Epidermal melanocyte (primary cell): ENCODE results near the gene APH1B.

Experiments
- DNase-seq: peaks from one replicate; pipeline ENCODE4 v3.0.0; 2011; ENCODE audit warnings: low spot score; ENCODE audit not compliant: insufficient read length

Gene APH1B

DNA sequence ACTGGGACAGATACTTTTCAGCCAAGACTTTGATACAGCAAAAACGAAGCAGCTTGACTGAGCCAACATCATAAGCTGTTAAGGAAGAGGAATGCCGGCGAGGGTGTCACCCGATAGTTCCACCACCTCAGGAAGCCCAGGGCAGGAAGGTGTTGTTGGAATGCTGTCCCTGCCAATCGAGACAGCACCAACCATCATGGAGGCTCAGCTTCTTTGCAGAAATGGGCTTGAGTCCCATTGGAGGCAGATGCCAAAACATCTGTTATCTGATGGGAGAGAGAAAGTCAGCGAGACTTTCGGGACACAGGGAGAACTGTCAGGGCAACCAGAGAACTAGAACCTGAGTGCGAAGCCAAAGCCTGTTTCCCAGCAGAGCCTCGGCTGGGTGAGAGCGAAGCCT is 53.5 kb downstream of the APH1B start:
- no peak for DNase-seq

DNA sequence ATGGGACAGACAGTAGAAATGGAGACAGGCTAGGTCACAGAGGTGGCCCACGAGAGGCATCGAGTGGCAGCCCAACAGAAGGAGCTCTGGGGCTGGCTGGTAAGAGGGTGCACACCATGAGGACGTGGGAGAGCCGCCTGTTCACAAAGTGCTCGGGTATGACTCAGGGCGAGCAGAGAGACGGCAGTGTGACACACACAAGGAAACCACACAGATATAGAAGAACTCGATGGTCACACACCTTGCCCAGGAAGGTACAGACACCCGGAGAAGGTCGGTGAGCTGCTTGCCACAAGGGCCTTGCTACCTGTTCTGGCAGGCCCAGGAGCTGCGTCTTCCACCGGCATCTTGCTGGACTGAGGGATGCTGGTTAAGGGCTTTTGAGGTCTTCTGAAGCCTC is 54.1 kb downstream of the APH1B start:
- DNase-seq: no peak

- peak; percentile 37 for DNase-seq
Observed at GRCh38 chr15:63332367-63333124, 55.1 kb downstream of the APH1B start.

- DNase-seq: no peak
Observed at GRCh38 chr15:63334821-63335220, 57.4 kb downstream of the APH1B start.

- DNase-seq: no peak
Observed at GRCh38 chr15:63335543-63336240, 58.3 kb downstream of the APH1B start.

- DNase-seq: no peak
Observed at GRCh38 chr15:63337046-63337445, 59.6 kb downstream of the APH1B start.

DNA sequence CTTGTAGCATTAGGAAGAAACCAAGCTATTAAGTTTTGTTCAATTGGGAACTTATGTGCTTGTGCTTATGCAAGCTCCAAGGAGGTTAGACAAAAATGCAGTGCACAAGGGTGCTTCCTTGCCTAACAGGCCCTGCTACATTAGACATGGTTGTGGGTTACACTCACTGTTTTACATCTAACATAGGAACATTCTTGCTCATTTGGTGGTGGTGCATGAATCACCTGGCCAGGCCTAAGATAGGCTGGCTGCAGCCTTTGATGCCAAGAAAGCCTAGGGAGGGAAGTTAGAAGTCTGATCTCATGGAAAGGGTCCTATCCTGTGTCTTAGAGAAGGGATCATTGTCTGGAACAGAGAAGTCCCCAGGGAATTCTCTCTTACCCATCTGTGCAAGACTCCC is 60.8 kb downstream of the APH1B start:
- DNase-seq: no peak

DNA sequence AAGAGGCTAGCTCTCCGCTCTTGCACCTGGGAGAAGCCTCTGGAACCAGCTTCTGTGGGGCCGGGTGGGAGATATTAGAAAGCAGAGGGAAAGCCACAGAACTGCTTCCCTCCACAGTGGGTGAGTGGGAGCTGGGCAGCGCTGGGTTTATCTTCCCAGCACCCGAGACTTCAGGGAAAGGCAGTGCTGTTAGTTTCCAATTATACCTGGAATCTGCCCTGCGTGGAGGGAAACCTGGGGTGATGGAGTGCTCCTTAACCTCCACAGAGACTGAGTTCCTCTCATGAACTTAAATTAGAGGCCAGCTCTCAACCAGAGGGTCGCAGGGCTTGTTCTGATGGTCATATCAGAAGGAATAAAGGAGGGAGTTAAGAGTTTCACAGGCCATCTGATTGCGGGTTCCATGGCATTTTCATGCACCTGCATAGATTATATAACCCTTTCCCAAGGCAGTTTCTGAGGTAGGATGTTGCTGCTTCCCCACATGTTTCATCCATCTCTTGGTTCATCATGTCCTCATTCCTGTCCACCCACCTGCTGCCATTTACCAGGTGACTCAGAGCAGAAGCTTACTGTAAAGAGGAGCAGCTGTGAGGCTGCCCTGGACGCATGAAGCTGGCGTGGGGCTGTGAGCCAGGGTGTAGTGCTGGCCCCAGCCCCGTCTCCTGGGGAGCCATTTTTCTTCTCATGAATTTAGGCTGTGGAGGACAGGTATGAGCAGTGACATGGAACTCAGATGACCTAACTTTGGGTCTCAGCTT is 61.8 kb downstream of the APH1B start:
- no peak for DNase-seq

- no peak for DNase-seq
Observed at GRCh38 chr15:63339836-63340235, 62.4 kb downstream of the APH1B start.

GRCh38 chr15:63340353-63340752 is 62.9 kb downstream of the APH1B start:
- DNase-seq: no peak

GRCh38 chr15:63340878-63341277 is 63.5 kb downstream of the APH1B start:
- DNase-seq: no peak

DNA sequence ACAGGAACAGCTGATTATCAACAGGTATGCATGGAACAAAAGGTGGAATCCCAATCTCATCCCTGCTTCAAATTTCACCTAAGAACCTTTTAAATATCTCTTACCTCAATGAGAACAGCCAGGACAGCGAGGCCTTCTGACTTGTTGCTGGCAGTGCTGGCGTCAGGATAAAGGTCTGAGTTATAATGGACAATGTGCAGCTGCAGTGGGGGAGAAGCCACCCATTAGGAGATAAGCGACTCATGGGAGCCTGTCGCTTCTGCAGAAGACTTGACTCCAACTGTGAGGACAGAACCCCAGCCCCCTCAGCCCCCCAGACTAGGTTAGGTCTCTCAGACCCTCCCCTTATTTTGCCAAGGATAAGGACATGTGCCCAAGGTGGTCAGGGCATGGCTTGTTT is 64.5 kb downstream of the APH1B start:
- DNase-seq: no peak

GRCh38 chr15:63342996-63343562 is 65.7 kb downstream of the APH1B start:
- peak; percentile 58 for DNase-seq

DNA sequence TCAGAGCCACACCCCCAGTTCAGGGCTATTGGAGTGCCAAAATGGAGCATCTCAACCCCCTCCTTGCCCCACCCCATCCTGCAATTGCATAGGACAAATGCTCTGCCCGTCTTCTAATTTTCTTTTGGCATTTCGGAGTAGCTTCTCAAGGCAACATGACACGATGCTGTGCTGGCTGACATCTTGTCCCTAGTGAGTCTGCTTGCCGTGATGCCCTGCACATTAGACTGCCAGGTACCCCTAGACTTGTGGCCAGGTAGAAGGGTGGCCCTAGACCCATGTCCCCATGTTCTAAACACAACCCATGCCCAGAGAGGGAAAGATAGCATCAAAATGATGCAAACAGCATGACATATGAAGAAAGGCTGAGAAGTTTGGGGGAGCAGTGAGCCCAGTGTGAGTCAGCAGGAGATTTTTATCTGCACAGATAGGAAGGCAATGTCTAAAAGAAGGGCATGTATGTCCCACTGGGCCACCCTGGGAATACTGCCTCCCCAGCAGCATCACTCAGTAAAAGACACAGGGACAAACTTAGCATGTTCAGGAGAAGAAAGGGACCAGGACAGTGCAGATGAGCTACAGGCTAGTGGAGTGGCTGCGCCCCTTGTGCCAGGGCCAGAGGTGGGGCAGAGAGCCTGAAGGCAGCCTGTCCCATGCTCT is 67.5 kb downstream of the APH1B start:
- no peak for DNase-seq

- no peak for DNase-seq
Observed at GRCh38 chr15:63345391-63345752, 68.0 kb downstream of the APH1B start.

DNA sequence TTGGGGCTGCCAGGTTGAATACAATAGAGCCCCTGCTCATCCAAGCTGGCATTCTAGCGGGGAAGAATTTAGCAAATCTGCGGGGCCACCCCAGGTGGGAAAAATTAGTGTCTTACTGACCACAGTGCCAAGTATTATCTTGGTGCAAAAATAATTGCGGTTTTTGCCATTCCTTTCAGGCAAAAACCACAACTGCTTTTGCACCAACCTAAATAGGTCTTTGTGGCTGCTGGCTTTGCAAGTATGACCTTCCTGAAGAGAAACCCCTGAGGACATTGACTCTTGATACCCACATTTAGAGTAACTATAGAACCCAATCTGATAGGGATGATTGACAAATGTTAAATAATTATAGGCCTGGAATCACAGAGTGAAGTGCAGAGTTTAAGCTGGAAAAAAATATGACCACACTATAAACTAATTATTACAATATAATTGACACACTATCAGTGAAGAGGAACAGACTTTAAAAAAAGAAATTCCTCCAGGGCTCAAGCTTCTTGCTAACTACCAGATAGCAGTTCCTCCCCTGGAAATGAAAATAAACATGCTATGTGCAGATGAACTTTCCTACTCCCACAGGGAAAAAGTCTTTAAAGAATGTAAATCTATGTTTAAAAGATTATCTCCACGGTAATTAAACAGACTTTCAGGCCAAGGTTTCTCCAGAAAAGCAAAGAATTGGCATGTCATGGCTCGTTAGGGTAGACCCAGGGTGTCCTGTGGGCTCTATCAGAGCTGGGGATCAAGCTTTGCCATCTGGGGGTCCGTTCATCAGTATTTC is 69.9 kb downstream of the APH1B start:
- DNase-seq: no peak

DNA sequence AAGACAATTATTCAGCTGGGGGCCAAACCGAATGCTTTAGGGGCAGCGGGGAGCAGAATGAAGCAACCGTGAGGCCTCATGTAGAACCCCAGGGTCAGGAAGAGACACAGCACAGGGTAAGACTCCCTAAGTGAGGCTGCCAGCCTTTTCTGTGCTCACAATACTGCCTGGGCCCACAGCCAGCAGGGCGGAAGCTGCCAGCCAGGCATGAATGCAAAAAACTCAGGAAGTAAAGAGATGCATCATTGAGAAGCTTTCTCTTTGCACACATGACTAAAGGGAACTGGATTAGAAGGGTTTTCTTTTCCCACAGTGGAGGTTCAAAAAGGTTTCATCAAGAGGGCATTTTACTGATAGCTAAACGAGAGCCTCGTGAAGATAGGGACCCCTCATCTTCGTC is 71.0 kb downstream of the APH1B start:
- peak; percentile 91 for DNase-seq

- no peak for DNase-seq
Observed at GRCh38 chr15:63349156-63349555, 71.8 kb downstream of the APH1B start.

DNA sequence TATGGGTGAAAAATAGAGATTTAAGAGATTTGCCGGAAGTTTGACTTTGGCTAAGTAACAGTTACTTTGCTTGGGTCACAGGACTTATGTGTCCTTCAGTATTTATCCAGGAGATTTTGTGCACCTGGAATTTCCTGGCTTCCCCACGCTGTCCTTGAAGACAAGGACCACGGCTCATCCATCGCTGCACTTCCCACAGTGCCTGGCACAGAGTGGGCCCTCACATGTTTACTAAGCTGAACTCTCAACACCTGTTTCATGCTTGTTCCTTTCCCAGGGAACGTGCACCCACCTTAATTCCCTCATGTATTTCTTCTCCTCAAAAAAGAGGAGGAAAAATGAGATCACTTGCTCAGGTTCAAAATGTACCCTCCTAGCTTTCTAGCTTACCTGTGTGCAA is 72.2 kb downstream of the APH1B start:
- DNase-seq: no peak

DNA sequence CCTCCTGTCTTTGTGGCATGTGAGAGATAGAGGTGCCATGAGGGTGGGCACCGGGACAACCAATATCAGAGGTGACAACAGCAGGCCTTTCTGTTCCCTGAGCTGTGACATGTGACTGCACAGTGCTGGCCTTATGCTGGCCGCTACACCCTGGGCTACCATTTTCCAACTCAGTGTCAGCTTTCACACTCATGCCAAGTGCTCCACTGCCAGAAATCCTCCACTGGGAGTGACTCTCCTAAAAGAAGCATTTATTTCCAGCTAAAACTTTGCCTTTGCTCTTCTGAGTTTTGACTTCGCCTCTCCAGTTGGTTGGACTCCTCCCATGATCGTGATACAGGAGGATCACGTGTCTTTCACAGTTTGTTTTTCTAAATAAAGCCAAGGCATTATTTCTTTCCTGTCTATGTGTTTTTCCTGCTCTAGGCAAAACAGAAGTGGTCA is 72.8 kb downstream of the APH1B start:
- DNase-seq: no peak

DNA sequence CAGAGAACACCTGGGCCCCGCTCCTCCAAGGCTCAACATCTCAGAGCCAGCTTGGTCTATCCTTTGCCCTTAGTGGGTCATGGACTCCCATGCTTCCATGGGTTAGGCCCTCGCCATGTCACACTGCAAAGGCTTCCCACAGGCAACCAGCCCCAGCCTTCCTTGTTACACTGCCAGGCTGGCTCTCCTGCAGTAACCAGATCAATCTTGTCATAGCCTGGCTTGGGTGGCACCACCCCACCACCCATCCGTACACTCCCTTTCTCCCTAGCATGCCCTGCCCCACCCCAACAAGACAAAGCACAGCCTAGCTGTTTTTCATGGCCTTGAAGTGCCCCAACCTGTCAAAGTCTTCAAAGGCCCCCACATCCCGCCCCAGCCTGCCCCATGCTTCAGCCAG is 73.8 kb downstream of the APH1B start:
- no peak for DNase-seq
